ENCODE measurements around the gene TNK2.

The TNK2 gene

DNA sequence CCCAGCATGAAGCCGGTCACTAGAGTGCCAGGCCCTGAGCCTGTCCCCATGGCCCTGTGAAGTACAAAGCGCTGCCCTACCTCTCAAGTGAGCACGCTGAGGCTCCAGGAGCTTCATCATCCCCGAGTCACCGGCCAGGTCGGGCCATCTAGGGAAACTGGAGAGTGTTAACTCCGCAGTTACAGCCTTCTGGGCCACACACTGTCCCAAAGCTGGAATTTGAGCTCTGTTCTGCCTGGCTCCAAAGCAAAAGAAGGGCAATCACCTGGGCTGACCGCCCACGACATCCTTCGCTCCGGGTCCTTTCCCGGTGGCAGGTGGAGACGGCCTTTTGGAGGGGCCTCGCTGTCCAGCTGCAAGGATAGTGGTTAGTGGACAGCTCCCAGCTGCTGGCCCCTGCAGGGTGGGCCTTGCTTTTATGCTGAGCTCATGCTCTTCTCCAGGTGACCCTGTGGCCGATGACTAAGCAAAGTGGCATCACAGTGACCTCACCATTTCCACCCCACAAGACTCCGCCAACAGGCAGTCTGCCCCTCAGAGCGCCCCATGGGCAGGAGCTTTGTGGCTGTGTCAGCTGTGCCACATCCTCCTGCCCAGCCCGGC lies 93.1 kb downstream of the TNK2 start:
- peak; percentile 65 for DNase-seq

- no peak for DNase-seq
Observed at GRCh38 chr3:195813916-195814640, 94.3 kb downstream of the TNK2 start.
